Measurements from ENCODE around the gene MAPT. TPM values are rescaled to one million over a fixed set of nuclear protein-coding genes. Genes with fewer than 3 reads are reported as not detected.

The MAPT gene
- total RNA-seq, 2 experiments from 2014 or later: 0.69 to 0.74 TPM

DNA sequence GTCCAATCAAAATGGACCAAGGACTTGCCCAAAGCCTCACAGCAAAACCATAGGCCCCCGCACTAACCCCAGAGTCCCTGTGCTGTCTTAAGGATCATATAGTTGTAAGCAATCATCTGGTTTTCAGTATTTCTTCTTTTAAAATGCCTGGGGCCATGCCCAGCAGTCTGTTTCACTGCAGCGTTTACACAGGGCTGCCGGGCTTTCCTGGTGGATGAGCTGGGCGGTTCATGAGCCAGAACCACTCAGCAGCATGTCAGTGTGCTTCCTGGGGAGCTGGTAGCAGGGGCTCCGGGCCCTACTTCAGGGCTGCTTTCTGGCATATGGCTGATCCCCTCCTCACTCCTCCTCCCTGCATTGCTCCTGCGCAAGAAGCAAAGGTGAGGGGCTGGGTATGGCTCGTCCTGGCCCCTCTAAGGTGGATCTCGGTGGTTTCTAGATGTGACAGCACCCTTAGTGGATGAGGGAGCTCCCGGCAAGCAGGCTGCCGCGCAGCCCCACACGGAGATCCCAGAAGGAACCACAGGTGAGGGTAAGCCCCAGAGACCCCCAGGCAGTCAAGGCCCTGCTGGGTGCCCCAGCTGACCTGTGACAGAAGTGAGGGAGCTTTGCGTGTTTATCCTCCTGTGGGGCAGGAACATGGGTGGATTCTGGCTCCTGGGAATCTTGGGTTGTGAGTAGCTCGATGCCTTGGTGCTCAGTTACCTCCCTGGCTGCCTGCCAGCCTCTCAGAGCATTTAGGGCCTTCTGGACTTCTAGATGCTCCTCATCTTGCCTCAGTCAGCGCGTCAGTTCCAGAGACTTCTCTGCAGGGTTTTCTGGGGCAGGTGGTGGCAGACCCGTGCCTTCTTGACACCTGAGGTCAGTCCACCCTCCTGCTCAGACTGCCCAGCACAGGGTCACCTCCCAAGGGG lies 79.8 kb downstream of the MAPT start:
- Mint-ChIP-seq H3K27me3 (peaks cover 10% of the 10 kb centered on the region), H3K36me3 (peaks cover 2% of the 10 kb centered on the region), H3K27ac (no peak overlapping the region), H3K4me3 (no peak overlapping the region), H3K9me3 (peaks cover 7% of the 10 kb centered on the region), H3K4me1 (peaks cover 7% of the 10 kb centered on the region)
- no peak for DNase-seq
- POLR2A ChIA-PET: no interaction called here
- ATAC-seq (ENCODE audit: low read depth): no peak

DNA sequence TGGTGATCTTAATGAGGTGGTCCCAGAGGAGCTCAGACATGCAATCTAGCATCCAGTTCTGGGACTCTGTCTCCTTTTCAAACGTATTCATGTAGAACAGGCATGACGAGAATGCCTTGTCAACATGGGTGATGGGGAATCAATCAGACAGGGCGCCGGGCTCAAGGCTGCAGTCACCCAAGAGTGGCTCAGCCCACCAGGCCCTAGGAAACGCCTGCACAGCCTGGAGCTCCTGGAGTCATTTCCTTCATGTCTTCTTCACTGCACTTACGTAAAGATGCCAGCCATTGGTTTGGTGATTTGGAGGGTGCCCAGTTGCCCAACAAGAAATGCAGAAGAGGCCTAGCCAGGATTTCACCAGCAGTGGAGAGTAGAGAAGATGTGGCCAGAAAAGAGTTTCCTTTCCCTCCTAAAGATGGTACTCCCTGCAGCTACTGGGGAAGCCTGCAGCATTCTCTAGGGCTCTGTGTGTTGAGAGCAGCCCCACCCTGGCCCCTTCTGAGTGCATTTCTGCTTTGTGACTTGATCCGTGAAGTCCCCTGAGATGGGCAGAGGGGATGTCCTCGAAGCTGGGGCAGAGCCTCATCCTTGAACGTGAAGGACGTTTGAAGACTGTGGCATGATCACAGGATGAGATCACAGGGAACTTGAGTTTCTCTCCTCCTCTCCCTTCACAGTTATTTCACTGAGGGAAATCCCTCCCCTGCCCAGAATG lies 80.7 kb downstream of the MAPT start:
- Mint-ChIP-seq H3K36me3 (peaks cover 2% of the 10 kb centered on the region), H3K4me1 (peaks cover 7% of the 10 kb centered on the region), H3K9me3 (peaks cover 2% of the 10 kb centered on the region), H3K27me3 (peaks cover 6% of the 10 kb centered on the region), H3K4me3 (no peak overlapping the region), H3K27ac (no peak overlapping the region)
- POLR2A ChIA-PET: no interaction called here
- ATAC-seq (ENCODE audit: low read depth): no peak
- DNase-seq: no peak

DNA sequence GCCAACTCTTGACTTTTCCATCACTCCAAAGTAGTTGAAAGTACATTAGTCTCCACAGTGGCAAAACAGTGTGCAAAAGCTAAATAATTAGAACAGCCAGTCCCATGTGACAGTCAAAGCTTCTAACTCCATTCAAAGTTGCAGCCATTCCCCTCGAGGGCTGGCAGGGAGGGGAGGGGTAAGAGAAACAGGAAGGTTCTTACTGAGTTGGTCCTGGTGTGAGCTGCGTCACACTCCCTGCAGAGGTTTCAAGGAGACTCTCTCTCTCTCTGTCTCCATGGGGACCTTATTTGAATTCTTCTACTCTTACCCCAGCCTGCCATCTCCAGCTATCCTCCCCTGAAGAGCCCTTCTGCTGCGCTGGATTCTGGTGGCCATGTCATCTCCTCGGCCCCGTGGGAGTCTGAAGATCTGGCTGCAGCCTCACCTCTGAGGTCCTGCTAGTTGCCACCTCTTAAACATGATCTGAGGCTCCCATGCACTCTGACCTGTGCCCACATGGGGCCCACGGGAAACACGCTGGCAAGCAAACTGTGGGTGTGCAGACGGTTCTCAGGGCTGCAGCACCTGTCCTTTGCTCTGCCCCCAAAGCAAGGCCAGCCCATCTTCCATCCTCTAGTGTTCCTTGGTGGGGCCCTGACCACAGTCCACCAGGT lies 81.4 kb downstream of the MAPT start:
- POLR2A ChIA-PET: no interaction called here
- Mint-ChIP-seq H3K36me3 (peaks cover 2% of the 10 kb centered on the region), H3K27me3 (peaks cover 2% of the 10 kb centered on the region), H3K9me3 (peaks cover 2% of the 10 kb centered on the region), H3K4me3 (no peak overlapping the region), H3K4me1 (peaks cover 7% of the 10 kb centered on the region), H3K27ac (no peak overlapping the region)
- DNase-seq (no peak), ATAC-seq (ENCODE audit: low read depth) (no peak)

DNA sequence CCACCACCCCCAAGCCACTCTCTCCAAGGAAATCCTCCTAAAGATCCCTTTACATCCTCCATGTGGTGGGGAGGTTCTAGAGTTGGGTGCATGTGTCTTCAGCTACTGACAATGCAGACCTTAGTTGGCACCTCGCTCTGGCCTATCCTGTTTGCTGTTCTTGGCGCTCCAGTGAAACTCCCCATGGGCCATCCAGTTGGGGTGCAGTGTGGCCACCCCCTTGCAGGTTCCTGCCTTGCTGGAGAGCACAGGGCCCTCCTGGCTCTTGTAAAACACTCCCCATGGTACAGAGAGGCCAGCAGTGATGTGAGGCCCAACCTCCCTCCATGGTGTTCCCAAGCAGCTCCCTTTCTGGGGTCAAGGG lies 82.0 kb downstream of the MAPT start:
- no peak for DNase-seq
- ATAC-seq (ENCODE audit: low read depth): no peak
- no peak overlapping the region for H3K27ac Mint-ChIP-seq
- peaks cover 3% of the 10 kb centered on the region for H3K27me3 Mint-ChIP-seq
- no peak overlapping the region for H3K4me3 Mint-ChIP-seq
- H3K4me1 Mint-ChIP-seq: peaks cover 7% of the 10 kb centered on the region
- POLR2A ChIA-PET: no interaction called here
- peaks cover 2% of the 10 kb centered on the region for H3K9me3 Mint-ChIP-seq
- H3K36me3 Mint-ChIP-seq: peaks cover 2% of the 10 kb centered on the region

DNA sequence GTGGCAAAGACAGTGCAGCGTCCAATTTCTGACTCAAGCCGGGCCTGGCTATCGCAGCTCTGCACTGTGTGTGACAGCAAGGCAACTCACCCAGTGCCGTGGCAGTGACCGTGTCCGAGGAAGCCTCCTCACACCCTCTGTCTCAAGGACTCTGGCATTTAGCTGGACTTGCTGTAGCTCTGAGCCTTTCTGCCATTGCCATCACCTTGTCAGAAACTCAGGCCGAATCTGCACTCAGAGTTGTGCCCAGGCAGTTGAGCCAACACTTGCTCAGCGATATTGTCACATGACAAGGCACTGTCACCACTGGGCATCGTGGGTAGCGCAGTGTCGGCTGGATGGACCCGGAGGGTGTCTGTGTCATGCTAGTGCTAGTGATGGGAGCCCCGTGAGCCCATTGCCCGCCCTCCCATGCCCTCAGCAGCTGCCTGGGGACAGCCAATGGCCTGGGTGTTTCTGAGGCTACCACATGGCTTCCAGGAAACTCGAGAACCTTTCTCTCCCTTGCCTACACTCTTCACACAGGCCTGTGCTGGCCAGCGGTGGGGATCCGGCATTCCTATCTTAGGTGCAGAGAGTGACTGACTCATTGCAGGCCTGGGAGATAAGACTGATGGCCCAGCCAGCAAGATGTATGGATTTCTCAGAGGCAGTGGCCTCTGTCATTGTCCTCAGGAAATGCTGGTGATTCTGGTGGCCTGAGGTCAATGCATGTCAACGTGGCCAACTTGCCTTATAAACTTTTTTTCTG lies 82.6 kb downstream of the MAPT start:
- peaks cover 2% of the 10 kb centered on the region for H3K36me3 Mint-ChIP-seq
- DNase-seq (no peak), ATAC-seq (ENCODE audit: low read depth) (no peak)
- H3K9me3 Mint-ChIP-seq: peaks cover 2% of the 10 kb centered on the region
- no peak overlapping the region for H3K27ac Mint-ChIP-seq
- H3K4me3 Mint-ChIP-seq: no peak overlapping the region
- POLR2A ChIA-PET: no interaction called here
- H3K4me1 Mint-ChIP-seq: peaks cover 7% of the 10 kb centered on the region
- H3K27me3 Mint-ChIP-seq: peaks cover 3% of the 10 kb centered on the region

DNA sequence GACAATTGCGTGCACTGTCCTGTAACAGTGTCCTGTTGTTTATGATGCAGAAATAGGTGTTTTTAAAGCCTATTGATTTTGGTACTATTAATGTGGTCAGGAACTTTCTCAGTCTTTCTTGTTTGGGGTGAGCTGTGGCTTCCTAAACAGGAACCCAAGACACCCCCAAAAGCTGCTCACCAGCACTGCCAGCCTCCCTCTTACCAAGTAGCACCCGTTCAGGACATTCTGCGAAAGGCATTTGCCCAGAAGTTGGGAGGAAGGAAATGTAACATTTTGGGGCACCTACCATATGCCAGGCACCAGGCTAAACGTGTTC lies 83.1 kb downstream of the MAPT start:
- peaks cover 3% of the 10 kb centered on the region for H3K27me3 Mint-ChIP-seq
- peaks cover 7% of the 10 kb centered on the region for H3K4me1 Mint-ChIP-seq
- H3K27ac Mint-ChIP-seq: no peak overlapping the region
- H3K9me3 Mint-ChIP-seq: no peaks in the 10 kb centered on the region
- POLR2A ChIA-PET: no interaction called here
- no peak overlapping the region for H3K4me3 Mint-ChIP-seq
- DNase-seq: no peak
- H3K36me3 Mint-ChIP-seq: peaks cover under 1% of the 10 kb centered on the region
- no peak for ATAC-seq (ENCODE audit: low read depth)

DNA sequence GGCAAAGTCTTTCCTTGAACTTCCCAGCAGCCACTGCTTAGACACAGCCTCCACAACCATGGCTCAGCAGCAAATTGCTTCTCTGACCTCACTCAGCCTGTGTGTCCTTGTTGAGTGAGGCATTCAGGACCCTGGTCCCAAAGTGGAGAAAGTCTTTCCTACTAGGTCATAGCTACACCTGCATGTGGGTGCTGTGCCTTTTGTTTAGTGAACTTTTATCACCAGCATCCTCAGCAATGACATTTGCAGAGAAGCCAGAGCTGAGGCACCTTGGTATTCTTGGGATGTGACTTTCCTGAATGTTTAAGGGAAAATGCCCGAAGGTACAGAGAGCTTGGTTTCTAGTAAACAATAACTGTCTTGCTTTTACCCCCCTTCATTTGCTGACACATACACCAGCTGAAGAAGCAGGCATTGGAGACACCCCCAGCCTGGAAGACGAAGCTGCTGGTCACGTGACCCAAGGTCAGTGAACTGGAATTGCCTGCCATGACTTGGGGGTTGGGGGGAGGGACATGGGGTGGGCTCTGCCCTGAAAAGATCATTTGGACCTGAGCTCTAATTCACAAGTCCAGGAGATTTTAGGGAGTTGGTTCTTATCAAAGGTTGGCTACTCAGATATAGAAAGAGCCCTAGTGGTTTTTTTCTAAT lies 83.7 kb downstream of the MAPT start:
- Mint-ChIP-seq H3K4me3 (no peak overlapping the region), H3K4me1 (peaks cover 7% of the 10 kb centered on the region), H3K27me3 (peaks cover 3% of the 10 kb centered on the region), H3K27ac (no peak overlapping the region), H3K36me3 (no peaks in the 10 kb centered on the region), H3K9me3 (no peaks in the 10 kb centered on the region)
- DNase-seq: no peak
- POLR2A ChIA-PET: no interaction called here
- ATAC-seq (ENCODE audit: low read depth): no peak

DNA sequence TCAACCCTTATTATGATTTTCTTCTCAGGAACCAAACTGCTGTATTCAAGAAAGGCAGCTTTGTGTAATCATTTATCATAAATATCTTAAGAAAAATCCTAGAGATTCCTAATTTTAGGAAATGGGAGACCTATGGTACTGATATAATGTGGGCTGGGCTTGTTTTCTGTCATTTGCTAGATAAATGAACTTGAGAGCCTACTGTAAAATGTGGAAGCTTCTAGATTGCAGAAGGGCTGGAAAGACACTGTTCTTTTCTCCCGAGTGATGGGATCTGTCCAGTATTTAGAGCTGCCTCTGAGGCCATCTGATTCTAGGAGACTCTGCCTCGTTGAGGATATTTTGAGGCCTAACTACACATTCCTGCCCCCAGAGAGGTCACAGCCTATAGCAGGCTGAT lies 84.8 kb downstream of the MAPT start:
- H3K4me1 Mint-ChIP-seq: peaks cover 7% of the 10 kb centered on the region
- POLR2A ChIA-PET: no interaction called here
- no peak for ATAC-seq (ENCODE audit: low read depth)
- H3K4me3 Mint-ChIP-seq: no peak overlapping the region
- peaks cover 3% of the 10 kb centered on the region for H3K27me3 Mint-ChIP-seq
- H3K36me3 Mint-ChIP-seq: no peaks in the 10 kb centered on the region
- DNase-seq: no peak
- no peak overlapping the region for H3K27ac Mint-ChIP-seq
- no peaks in the 10 kb centered on the region for H3K9me3 Mint-ChIP-seq

DNA sequence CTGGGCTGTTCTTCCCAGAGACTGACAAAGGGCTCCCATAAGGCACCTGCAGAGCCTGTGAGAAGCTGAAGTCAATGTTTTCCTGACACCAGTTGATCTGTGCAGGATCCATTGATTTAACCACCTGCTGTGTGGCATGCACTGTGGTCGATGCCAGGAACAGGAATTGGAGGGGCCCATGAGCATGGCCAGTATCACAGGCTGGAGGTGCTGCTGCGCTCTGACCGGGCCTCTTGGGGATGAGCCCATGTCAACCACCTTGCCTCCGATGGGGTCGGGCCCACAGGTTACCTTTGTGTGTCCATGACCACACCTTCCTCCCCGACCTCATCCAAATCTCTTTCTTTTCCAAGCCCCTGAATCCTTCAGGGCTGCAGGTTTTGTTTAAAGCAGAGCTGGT lies 86.5 kb downstream of the MAPT start:
- Mint-ChIP-seq H3K27me3 (peaks cover 3% of the 10 kb centered on the region), H3K36me3 (no peaks in the 10 kb centered on the region), H3K9me3 (no peaks in the 10 kb centered on the region), H3K27ac (no peak overlapping the region), H3K4me1 (peaks cover 8% of the 10 kb centered on the region), H3K4me3 (no peak overlapping the region)
- ATAC-seq (ENCODE audit: low read depth) (no peak), DNase-seq (no peak)
- POLR2A ChIA-PET: no interaction called here

DNA sequence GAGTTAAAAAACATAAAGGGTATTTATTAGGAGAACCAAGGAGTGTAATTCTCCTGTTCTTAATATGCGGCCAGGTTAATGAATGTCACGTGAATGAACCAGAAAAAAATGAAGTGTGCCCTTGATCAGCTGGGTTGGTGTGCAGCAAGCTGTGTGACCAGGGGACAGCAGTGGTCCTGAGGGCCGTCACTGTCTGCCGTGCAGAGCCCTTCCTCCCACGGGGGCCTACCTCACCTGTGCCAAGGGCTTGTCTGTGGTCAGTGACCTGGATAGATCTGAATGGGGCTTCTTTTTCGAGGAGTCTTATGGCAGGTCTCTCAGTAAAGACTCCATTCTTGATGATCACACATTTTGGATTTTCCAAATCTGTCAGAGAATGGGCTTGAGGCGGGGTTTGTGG lies 87.0 kb downstream of the MAPT start:
- H3K9me3 Mint-ChIP-seq: no peaks in the 10 kb centered on the region
- ATAC-seq (ENCODE audit: low read depth): no peak
- H3K4me3 Mint-ChIP-seq: no peak overlapping the region

DNA sequence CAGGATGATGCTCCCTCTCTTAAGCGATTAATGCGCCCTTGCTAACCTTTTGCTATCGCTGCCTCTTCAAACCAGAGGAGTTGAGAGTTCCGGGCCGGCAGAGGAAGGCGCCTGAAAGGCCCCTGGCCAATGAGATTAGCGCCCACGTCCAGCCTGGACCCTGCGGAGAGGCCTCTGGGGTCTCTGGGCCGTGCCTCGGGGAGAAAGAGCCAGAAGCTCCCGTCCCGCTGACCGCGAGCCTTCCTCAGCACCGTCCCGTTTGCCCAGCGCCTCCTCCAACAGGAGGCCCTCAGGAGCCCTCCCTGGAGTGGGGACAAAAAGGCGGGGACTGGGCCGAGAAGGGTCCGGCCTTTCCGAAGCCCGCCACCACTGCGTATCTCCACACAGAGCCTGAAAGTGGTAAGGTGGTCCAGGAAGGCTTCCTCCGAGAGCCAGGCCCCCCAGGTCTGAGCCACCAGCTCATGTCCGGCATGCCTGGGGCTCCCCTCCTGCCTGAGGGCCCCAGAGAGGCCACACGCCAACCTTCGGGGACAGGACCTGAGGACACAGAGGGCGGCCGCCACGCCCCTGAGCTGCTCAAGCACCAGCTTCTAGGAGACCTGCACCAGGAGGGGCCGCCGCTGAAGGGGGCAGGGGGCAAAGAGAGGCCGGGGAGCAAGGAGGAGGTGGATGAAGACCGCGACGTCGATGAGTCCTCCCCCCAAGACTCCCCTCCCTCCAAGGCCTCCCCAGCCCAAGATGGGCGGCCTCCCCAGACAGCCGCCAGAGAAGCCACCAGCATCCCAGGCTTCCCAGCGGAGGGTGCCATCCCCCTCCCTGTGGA lies 88.6 kb downstream of the MAPT start:
- Mint-ChIP-seq H3K4me3 (no peak overlapping the region), H3K9me3 (no peaks in the 10 kb centered on the region), H3K27me3 (peaks cover 3% of the 10 kb centered on the region), H3K4me1 (peaks cover 2% of the 10 kb centered on the region), H3K36me3 (no peaks in the 10 kb centered on the region), H3K27ac (no peak overlapping the region)
- no peak for DNase-seq
- POLR2A ChIA-PET: no interaction called here
- no peak for ATAC-seq (ENCODE audit: low read depth)

More for the DNA sequence above, 87.0 kb downstream of the MAPT start:
- Mint-ChIP-seq H3K27me3 (peaks cover 3% of the 10 kb centered on the region), H3K4me1 (peaks cover 9% of the 10 kb centered on the region), H3K27ac (no peak overlapping the region), H3K36me3 (no peaks in the 10 kb centered on the region)
- no peak for DNase-seq
- POLR2A ChIA-PET: no interaction called here

DNA sequence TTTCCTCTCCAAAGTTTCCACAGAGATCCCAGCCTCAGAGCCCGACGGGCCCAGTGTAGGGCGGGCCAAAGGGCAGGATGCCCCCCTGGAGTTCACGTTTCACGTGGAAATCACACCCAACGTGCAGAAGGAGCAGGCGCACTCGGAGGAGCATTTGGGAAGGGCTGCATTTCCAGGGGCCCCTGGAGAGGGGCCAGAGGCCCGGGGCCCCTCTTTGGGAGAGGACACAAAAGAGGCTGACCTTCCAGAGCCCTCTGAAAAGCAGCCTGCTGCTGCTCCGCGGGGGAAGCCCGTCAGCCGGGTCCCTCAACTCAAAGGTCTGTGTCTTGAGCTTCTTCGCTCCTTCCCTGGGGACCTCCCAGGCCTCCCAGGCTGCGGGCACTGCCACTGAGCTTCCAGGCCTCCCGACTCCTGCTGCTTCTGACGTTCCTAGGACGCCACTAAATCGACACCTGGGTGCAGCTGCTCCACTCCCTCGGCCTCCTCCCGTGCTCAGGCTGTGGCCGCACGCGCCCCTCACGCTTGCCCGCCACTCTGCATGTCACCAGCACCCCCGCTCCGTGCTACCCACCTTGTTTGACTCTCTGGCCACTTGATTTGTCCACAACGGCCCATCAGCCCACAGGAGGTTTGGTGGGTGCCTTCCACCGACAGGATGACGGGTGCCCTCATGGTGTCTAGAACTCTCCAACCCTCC lies 89.4 kb downstream of the MAPT start:
- peaks cover 3% of the 10 kb centered on the region for H3K27me3 Mint-ChIP-seq
- no peak for DNase-seq
- H3K36me3 Mint-ChIP-seq: no peaks in the 10 kb centered on the region
- H3K9me3 Mint-ChIP-seq: no peaks in the 10 kb centered on the region
- H3K4me1 Mint-ChIP-seq: peaks cover 2% of the 10 kb centered on the region
- no peak for ATAC-seq (ENCODE audit: low read depth)
- H3K27ac Mint-ChIP-seq: no peak overlapping the region
- POLR2A ChIA-PET: no interaction called here
- H3K4me3 Mint-ChIP-seq: no peak overlapping the region

All from activated naive CD8-positive, alpha-beta T cell treated with anti-CD3 and anti-CD28 coated beads, Interleukin-2, amount 10 ng/mL, durations not matched to agents 7 days and 5 days (primary cell).